HEK293 (cell line): ENCODE measurements around the gene LOXL1.
A peak's percentile ranks its signal among the peaks of the same experiment; 100 is the strongest.

Source experiments
- GLIS1 ChIP-seq: fragments of 450-650 bp; formaldehyde crosslinking; IDR thresholded peaks from 2 replicates; pipeline ENCODE4 v1.5.1; 2016; ENCODE audit warnings: missing biosample characterization, missing genetic modification characterization
- GLIS2 ChIP-seq: fragments of 450-650 bp; formaldehyde crosslinking; IDR thresholded peaks from 2 replicates; pipeline ENCODE4 v1.5.1; 2016; ENCODE audit warnings: missing biosample characterization, missing genetic modification characterization
- HOXC10 ChIP-seq: sonication (generic); formaldehyde crosslinking; IDR thresholded peaks from 2 replicates; pipeline ENCODE4 v1.8.1; 2023; ENCODE audit warnings: mild to moderate bottlenecking, missing genetic modification reagents
- HOXD13 ChIP-seq: sonication (generic); formaldehyde crosslinking; IDR thresholded peaks from 2 replicates; pipeline ENCODE4 v1.8.0; 2022; ENCODE audit warnings: missing genetic modification reagents, borderline replicate concordance
- INSM2 ChIP-seq: fragments of 450-650 bp; formaldehyde crosslinking; IDR thresholded peaks from 2 replicates; pipeline ENCODE4 v1.5.1; 2016; ENCODE audit warnings: missing biosample characterization, missing genetic modification characterization
- ZBTB8A ChIP-seq: fragments of 450-650 bp; formaldehyde crosslinking; IDR thresholded peaks from 2 replicates; pipeline ENCODE4 v1.5.1; 2016; ENCODE audit warnings: missing biosample characterization, missing genetic modification characterization
- ZFP3 ChIP-seq: fragments of 450-650 bp; formaldehyde crosslinking; IDR thresholded peaks from 2 replicates; pipeline ENCODE4 v1.5.1; 2016; ENCODE audit warnings: low read depth, missing biosample characterization, missing genetic modification characterization
- ZFP37 ChIP-seq: fragments of 450-650 bp; formaldehyde crosslinking; IDR thresholded peaks from 2 replicates; pipeline ENCODE4 v1.5.1; 2016; ENCODE audit warnings: missing biosample characterization, missing genetic modification characterization
- ZFP41 ChIP-seq: fragments of 450-650 bp; formaldehyde crosslinking; IDR thresholded peaks from 2 replicates; pipeline ENCODE4 v1.5.1; 2016; ENCODE audit warnings: missing biosample characterization, missing genetic modification characterization, borderline replicate concordance
- ZFP69B ChIP-seq: fragments of 450-650 bp; formaldehyde crosslinking; IDR thresholded peaks from 2 replicates; pipeline ENCODE4 v1.5.1; 2016; ENCODE audit warnings: missing biosample characterization, missing genetic modification characterization
- ZIC2 ChIP-seq: fragments of 450-650 bp; formaldehyde crosslinking; IDR thresholded peaks from 2 replicates; pipeline ENCODE4 v1.5.1; 2016; ENCODE audit warnings: missing biosample characterization, missing genetic modification characterization
- ZNF169 ChIP-seq: fragments of 450-650 bp; formaldehyde crosslinking; IDR thresholded peaks from 2 replicates; pipeline ENCODE4 v1.5.1; 2016; ENCODE audit warnings: missing biosample characterization, missing genetic modification characterization
- ZNF211 ChIP-seq: fragments of 450-650 bp; formaldehyde crosslinking; IDR thresholded peaks from 2 replicates; pipeline ENCODE4 v1.5.1; 2016; ENCODE audit warnings: low read depth, missing biosample characterization, missing genetic modification characterization
- ZNF24 ChIP-seq: fragments of 450-650 bp; formaldehyde crosslinking; IDR thresholded peaks from 2 replicates; pipeline ENCODE4 v1.5.1; 2016; ENCODE audit warnings: missing biosample characterization, missing genetic modification characterization
- ZNF248 ChIP-seq: fragments of 450-650 bp; formaldehyde crosslinking; IDR thresholded peaks from 2 replicates; pipeline ENCODE4 v1.5.1; 2017; ENCODE audit warnings: missing biosample characterization, missing genetic modification characterization
- ZNF292 ChIP-seq: fragments of 450-650 bp; formaldehyde crosslinking; IDR thresholded peaks from 2 replicates; pipeline ENCODE4 v1.5.1; 2016; ENCODE audit warnings: low read depth, missing biosample characterization, missing genetic modification characterization, borderline replicate concordance
- ZNF302 ChIP-seq: fragments of 450-650 bp; formaldehyde crosslinking; IDR thresholded peaks from 2 replicates; pipeline ENCODE4 v1.5.1; 2016; ENCODE audit warnings: missing biosample characterization, missing genetic modification characterization, low read depth
- ZNF335 ChIP-seq: fragments of 450-650 bp; formaldehyde crosslinking; conservative IDR thresholded peaks from 2 replicates; pipeline ENCODE4 v1.5.1; 2016; ENCODE audit warnings: missing biosample characterization, missing genetic modification characterization
- ZNF366 ChIP-seq: fragments of 450-650 bp; formaldehyde crosslinking; conservative IDR thresholded peaks from 2 replicates; pipeline ENCODE4 v1.5.1; 2016; ENCODE audit warnings: missing biosample characterization, missing genetic modification characterization
- ZNF473 ChIP-seq: fragments of 450-650 bp; formaldehyde crosslinking; IDR thresholded peaks from 2 replicates; pipeline ENCODE4 v1.5.1; 2017; ENCODE audit warnings: missing biosample characterization, missing genetic modification characterization
- ZNF501 ChIP-seq: fragments of 450-650 bp; formaldehyde crosslinking; IDR thresholded peaks from 2 replicates; pipeline ENCODE4 v1.5.1; 2016; ENCODE audit warnings: missing biosample characterization, missing genetic modification characterization
- ZNF514 ChIP-seq: fragments of 450-650 bp; formaldehyde crosslinking; IDR thresholded peaks from 2 replicates; pipeline ENCODE4 v1.5.1; 2016; ENCODE audit warnings: missing biosample characterization, missing genetic modification characterization
- ZNF521 ChIP-seq: fragments of 450-650 bp; formaldehyde crosslinking; IDR thresholded peaks from 2 replicates; pipeline ENCODE4 v1.5.1; 2017; ENCODE audit warnings: missing biosample characterization, mild to moderate bottlenecking, missing genetic modification characterization
- ZNF548 ChIP-seq: fragments of 450-650 bp; formaldehyde crosslinking; IDR thresholded peaks from 2 replicates; pipeline ENCODE4 v1.5.1; 2016; ENCODE audit warnings: missing biosample characterization, missing genetic modification characterization
- ZNF580 ChIP-seq: fragments of 450-650 bp; formaldehyde crosslinking; IDR thresholded peaks from 2 replicates; pipeline ENCODE4 v1.5.1; 2016; ENCODE audit warnings: missing biosample characterization, missing genetic modification characterization
- ZNF585B ChIP-seq: fragments of 450-650 bp; formaldehyde crosslinking; IDR thresholded peaks from 2 replicates; pipeline ENCODE4 v1.5.1; 2016; ENCODE audit warnings: missing biosample characterization, missing genetic modification characterization
- ZNF596 ChIP-seq: fragments of 450-650 bp; IDR thresholded peaks from 2 replicates; pipeline ENCODE4 v1.5.0; 2018; ENCODE audit warnings: missing biosample characterization, mild to moderate bottlenecking, missing genetic modification characterization, moderate library complexity
- ZNF621 ChIP-seq: fragments of 450-650 bp; formaldehyde crosslinking; IDR thresholded peaks from 2 replicates; pipeline ENCODE4 v1.5.1; 2017; ENCODE audit warnings: missing biosample characterization, missing genetic modification characterization
- ZNF645 ChIP-seq: fragments of 450-650 bp; formaldehyde crosslinking; IDR thresholded peaks from 2 replicates; pipeline ENCODE4; 2016; ENCODE audit warnings: missing biosample characterization, missing genetic modification characterization
- ZNF658 ChIP-seq: fragments of 450-650 bp; formaldehyde crosslinking; IDR thresholded peaks from 2 replicates; pipeline ENCODE4; 2016; ENCODE audit warnings: missing biosample characterization, missing genetic modification characterization
- ZNF664 ChIP-seq: fragments of 450-650 bp; formaldehyde crosslinking; IDR thresholded peaks from 2 replicates; pipeline ENCODE4 v1.5.1; 2016; ENCODE audit warnings: missing biosample characterization, missing genetic modification characterization
- ZSCAN16 ChIP-seq: fragments of 450-650 bp; formaldehyde crosslinking; IDR thresholded peaks from 2 replicates; pipeline ENCODE4 v1.5.1; 2016; ENCODE audit warnings: missing biosample characterization, missing genetic modification characterization
- ZSCAN18 ChIP-seq: fragments of 450-650 bp; formaldehyde crosslinking; IDR thresholded peaks from 2 replicates; pipeline ENCODE4 v1.5.1; 2016; ENCODE audit warnings: missing biosample characterization, missing genetic modification characterization
- ZSCAN23 ChIP-seq: fragments of 450-650 bp; formaldehyde crosslinking; IDR thresholded peaks from 2 replicates; pipeline ENCODE4 v1.5.1; 2016; ENCODE audit warnings: missing biosample characterization, missing genetic modification characterization
- TF ChIP-seq, protein P1 (sequence below): fragments of 450-650 bp; formaldehyde crosslinking; IDR thresholded peaks from 2 replicates; pipeline ENCODE4 v1.5.1; 2017; ENCODE audit warnings: missing biosample characterization, missing genetic modification characterization
- TF ChIP-seq, protein P2 (sequence below): fragments of 450-650 bp; formaldehyde crosslinking; IDR thresholded peaks from 2 replicates; pipeline ENCODE4 v1.5.1; 2016; ENCODE audit warnings: missing biosample characterization, missing genetic modification characterization

Gene LOXL1

GRCh38 chr15:73994912-73995622, 68.8 kb downstream of the LOXL1 start (continued):
- TF ChIP-seq ZSCAN23 (tag by site-specific recombination) (no peak), ZNF664 (no peak), HOXD13 (CRISPR knock-in tag) (no peak), ZIC2 (no peak), ZNF473 (tag by site-specific recombination) (no peak), INSM2 (no peak), ZNF169 (tag by site-specific recombination) (no peak), ZFP69B (no peak; the same call in 1 of the 2 replicates), ZNF514 (tag by site-specific recombination) (no peak), ZFP41 (tag by site-specific recombination) (no peak), ZNF366 (0 out of 2 replicates have a peak, but pooled peaks have one; percentile 41), ZNF621 (no peak), ZNF248 (tag by site-specific recombination) (no peak), ZNF645 (tag by site-specific recombination) (no peak), ZFP37 (tag by site-specific recombination) (no peak), ZNF585B (tag by site-specific recombination) (no peak), ZNF596 (tag by site-specific recombination) (no peak), ZNF335 (tag by site-specific recombination) (peak; percentile 93), ZNF292 (tag by site-specific recombination) (no peak), ZBTB8A (tag by site-specific recombination) (no peak), ZNF501 (tag by site-specific recombination) (no peak), ZNF521 (tag by site-specific recombination) (no peak), ZNF658 (tag by site-specific recombination) (no peak), ZNF548 (tag by site-specific recombination) (no peak), ZSCAN18 (tag by site-specific recombination) (no peak), GLIS2 (tag by site-specific recombination) (no peak), ZFP3 (tag by site-specific recombination) (no peak), ZNF580 (tag by site-specific recombination) (no peak), ZNF302 (tag by site-specific recombination) (no peak), ZSCAN16 (no peak), GLIS1 (tag by site-specific recombination) (no peak), HOXC10 (CRISPR knock-in tag) (no peak), ZNF211 (tag by site-specific recombination) (no peak), ZNF24 (tag by site-specific recombination) (no peak)
- TF ChIP-seq, protein P1, sequence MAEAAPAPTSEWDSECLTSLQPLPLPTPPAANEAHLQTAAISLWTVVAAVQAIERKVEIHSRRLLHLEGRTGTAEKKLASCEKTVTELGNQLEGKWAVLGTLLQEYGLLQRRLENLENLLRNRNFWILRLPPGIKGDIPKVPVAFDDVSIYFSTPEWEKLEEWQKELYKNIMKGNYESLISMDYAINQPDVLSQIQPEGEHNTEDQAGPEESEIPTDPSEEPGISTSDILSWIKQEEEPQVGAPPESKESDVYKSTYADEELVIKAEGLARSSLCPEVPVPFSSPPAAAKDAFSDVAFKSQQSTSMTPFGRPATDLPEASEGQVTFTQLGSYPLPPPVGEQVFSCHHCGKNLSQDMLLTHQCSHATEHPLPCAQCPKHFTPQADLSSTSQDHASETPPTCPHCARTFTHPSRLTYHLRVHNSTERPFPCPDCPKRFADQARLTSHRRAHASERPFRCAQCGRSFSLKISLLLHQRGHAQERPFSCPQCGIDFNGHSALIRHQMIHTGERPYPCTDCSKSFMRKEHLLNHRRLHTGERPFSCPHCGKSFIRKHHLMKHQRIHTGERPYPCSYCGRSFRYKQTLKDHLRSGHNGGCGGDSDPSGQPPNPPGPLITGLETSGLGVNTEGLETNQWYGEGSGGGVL (tag by site-specific recombination), result no peak
- TF ChIP-seq, protein P2, sequence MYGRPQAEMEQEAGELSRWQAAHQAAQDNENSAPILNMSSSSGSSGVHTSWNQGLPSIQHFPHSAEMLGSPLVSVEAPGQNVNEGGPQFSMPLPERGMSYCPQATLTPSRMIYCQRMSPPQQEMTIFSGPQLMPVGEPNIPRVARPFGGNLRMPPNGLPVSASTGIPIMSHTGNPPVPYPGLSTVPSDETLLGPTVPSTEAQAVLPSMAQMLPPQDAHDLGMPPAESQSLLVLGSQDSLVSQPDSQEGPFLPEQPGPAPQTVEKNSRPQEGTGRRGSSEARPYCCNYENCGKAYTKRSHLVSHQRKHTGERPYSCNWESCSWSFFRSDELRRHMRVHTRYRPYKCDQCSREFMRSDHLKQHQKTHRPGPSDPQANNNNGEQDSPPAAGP (tag by site-specific recombination), result 0 out of 2 replicates have a peak, but pooled peaks have one; percentile 38
